HepG2 (cell line): ENCODE data around the gene BCL11B.

Experiments
- ADNP ChIP-seq: sonication (generic); formaldehyde crosslinking; IDR thresholded peaks from 2 replicates; pipeline ENCODE4 v1.4.0; 2020; ENCODE audit warnings: missing genetic modification reagents
- ARNT ChIP-seq: fragments of 450-650 bp; IDR thresholded peaks from 2 replicates; pipeline ENCODE4 v1.6.1; 2017
- CAMTA2 ChIP-seq: sonication (generic); formaldehyde crosslinking; IDR thresholded peaks from 2 replicates; pipeline ENCODE4 v1.4.0; 2020; ENCODE audit warnings: mild to moderate bottlenecking, missing genetic modification reagents, borderline replicate concordance
- EHMT2 ChIP-seq: fragments of 200-600 bp; sonication (generic); IDR thresholded peaks from 2 replicates; pipeline ENCODE4 v1.7.0; 2017; ENCODE audit warnings: antibody characterized with exemption, low read depth, low read length, borderline replicate concordance
- EP300 ChIP-seq, 3 experiments: sonication (generic) in 1 of 3; formaldehyde crosslinking in 1 of 3; IDR thresholded peaks; 2 replicates each; pipeline versions ENCODE4 v1.5.1 to v1.6.1; 2011 to 2020; ENCODE audit warnings: low read depth in 2 of 3, low read length in 2 of 3, borderline replicate concordance in 1 of 3, improper control_type of control experiment in 1 of 3, mild to moderate bottlenecking in 1 of 3, missing genetic modification reagents in 1 of 3, moderate library complexity in 1 of 3
- MXD4 ChIP-seq: IDR thresholded peaks from 2 replicates; pipeline ENCODE4 v1.6.1; 2016; ENCODE audit warnings: mild to moderate bottlenecking, missing biosample characterization, missing genetic modification reagents
- PBX3 ChIP-seq: sonication (generic); formaldehyde crosslinking; IDR thresholded peaks from 2 replicates; pipeline ENCODE4 v1.8.1; 2023; ENCODE audit warnings: missing genetic modification reagents, inconsistent platforms, borderline replicate concordance
- SIN3A ChIP-seq: IDR thresholded peaks from 2 replicates; pipeline ENCODE4 v1.6.1; 2011; ENCODE audit warnings: low read depth, mild to moderate bottlenecking, control low read depth, low read length, borderline replicate concordance
- ZBTB33 ChIP-seq: sonication (generic); formaldehyde crosslinking; IDR thresholded peaks from 2 replicates; pipeline ENCODE4 v1.4.0; 2020; ENCODE audit warnings: missing genetic modification reagents
- ZNF580 ChIP-seq: IDR thresholded peaks from 2 replicates; pipeline ENCODE4 v1.6.1; 2016; ENCODE audit warnings: low read depth, borderline replicate concordance

- TF ChIP-seq PBX3 (CRISPR knock-in tag), result no peak
- TF ChIP-seq ZBTB33 (CRISPR knock-in tag), result no peak
- no peak for TF ChIP-seq ADNP (CRISPR knock-in tag)
- TF ChIP-seq EP300 (IDR thresholded peaks at IDR 0.05; ENCODE audit: low read depth in 2 of 2, low read length in 2 of 2), result no peak
- TF ChIP-seq EP300 (CRISPR knock-in tag; IDR thresholded peaks at IDR 0.05; ENCODE audit: borderline replicate concordance), result no peak
- TF ChIP-seq SIN3A, result no peak
- TF ChIP-seq EHMT2, result no peak
- TF ChIP-seq ARNT, result no peak
- no peak for TF ChIP-seq MXD4 (CRISPR knock-in tag)
- no peak for TF ChIP-seq ZNF580
- TF ChIP-seq CAMTA2 (CRISPR knock-in tag), result no peak
These were observed 126.7 kb downstream of the BCL11B start for GRCh38 chr14:99145307-99145706.
